Measurements from ENCODE around the gene SLC19A3.
"Not testable (repeated sequence)": the region's sequence is repeated elsewhere in the genome, so short reads cannot be mapped to it uniquely, and the experiment has no call there.

SLC19A3 gene

DNA sequence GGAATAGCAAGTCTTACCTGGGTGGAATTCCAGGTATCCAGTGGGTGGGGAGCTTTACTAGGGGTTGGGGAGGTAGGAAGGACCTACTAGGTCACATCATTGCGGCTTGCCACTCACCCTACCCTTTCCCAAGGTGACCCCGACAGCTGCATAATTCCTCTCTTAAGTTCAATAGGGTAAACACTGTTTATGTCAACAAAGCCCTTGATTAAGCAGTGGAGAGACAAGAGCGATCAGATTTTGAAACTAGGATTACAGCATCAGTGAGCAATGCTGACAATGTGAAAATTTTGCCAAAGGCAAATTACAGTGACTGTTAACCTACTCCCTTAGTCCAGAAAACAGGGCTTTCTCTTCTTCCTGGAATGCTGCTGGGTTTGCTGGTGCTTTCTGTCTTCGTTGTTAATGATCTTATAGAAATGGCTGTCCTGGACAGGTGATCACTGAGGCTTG is 14.5 kb downstream of the SLC19A3 start:
- DNase-seq (ENCODE audit: low read depth in 3 of 3) = no peak

DNA sequence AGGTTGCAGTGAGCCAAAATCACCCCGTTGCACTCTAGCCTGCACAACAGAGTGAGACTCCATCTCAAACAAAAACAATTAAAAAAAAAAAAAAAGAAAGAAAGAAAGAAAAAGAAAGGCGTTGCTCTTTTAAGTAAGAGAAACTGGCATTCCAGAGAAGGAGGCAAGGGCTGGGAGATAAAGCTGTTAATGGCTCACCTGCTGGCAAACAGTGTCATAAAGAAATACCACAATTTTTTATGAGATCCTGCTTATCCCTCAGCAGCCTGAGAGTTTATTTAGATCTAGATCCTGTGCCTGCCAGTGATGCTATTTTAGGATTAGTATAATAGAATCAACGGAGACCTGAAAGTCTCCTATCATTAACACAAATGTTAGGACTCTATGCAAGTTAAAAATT is 16.3 kb downstream of the SLC19A3 start:
- DNase-seq (ENCODE audit: low read depth in 3 of 3) = no peak

DNA sequence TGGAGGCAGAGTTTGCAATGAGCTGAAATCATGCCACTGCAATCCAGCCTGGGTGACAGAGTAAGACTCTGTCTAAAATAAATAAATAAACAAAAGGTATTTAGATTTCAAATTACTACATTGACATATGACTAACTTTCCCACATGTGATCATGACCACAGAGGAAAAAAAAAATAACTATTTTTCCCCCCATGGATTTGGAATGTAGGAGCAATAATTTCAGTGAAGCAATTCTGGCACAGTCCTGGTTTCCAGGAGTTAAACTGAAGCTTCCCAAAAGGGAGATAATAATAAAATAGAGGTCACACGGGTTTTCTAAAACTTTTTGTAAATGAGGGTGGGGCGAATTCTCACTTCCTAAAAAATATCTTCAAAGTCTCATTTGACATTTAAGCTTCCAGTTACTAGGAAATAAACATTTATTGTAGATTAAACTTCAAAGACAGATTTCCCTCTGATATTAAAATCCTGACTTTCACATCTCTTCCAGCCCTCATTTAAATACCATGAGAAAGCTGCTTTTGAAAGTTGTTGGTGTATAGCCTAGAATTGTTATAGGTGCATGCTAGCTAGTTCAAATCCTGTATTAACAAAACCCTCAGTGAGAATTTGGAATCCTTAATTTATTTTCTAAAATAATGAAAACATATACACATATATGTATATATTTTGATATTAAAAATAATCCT is 20.7 kb downstream of the SLC19A3 start:
- no peak for DNase-seq (ENCODE audit: low read depth in 3 of 3)

DNA sequence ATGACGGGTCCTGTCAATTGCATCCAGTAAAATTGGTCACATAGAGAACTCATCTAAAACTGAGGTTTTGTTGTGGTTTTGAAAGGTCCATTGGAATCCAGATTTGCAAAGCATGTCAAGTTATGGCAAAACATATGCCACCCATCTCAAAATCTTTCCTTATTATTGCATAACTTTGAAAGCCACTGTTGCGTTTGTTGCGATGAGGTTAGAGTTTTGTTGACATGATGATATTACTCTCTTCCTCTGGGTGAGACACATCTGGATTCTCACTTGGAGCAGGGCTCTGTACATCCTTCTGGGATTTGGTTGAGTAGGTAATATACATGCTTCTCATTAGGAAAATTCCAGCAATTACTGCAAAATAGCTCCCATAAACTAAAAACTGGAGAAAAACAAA is 30.6 kb downstream of the SLC19A3 start:
- DNase-seq (ENCODE audit: low read depth in 3 of 3) = no peak

DNA sequence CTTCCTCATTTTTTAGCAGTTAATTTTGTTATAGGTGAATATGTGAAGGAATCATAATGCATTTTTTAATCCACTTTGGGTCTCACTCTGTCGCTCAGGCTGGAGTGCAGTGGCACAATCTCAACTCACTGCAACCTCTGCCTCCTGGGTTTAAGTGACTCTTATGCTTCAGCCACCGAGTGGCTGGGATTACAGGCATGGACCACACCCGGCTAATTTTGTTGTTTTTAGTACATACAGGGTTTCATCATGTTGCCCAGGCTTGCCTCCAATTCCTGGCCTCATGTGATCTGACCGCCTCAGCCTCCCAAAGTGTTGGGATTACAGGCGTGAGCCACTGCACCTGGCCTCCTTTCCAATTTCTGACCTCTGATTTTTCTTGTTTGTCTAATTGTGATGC is 33.6 kb downstream of the SLC19A3 start:
- no peak for DNase-seq (ENCODE audit: low read depth in 3 of 3)

DNA sequence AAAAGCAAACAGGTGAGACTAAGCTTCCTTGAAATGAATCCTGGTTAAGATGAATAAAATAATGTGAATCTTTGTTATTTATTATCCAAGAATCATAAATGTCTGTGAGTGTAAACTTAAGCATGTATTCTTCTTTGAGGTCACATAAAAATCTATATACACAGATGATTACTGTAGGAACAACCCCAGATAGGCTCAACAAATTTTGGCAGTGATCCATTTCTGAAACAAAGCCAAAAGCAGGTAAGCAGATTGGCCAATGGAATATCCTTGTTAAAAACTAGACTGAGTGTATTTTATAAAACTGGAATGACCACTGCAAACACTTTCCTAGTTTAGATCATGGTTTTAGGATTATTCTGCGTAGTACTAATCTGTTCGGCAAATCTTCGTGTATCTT is 39.9 kb downstream of the SLC19A3 start:
- no peak for DNase-seq (ENCODE audit: low read depth in 3 of 3)

DNA sequence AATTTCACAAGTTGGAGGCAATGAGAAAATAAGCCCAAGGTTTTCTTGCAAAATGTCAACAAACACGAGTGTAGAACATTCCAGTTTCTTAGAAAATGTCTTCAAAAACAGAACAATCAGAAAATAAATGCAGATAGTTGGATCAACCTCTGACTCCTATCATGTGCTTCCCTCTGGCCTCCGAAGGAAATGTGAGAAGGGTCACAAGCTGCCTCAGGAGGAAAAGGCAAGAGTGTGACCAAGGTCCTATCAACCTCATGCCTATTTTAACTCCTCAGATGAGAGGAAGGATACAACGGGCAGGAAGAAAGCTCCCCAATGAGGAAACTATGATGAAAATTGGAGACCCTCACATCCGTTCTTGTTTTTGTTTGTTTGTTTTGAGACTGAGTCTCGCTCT is 43.3 kb downstream of the SLC19A3 start:
- no peak for DNase-seq (ENCODE audit: low read depth in 3 of 3)

DNA sequence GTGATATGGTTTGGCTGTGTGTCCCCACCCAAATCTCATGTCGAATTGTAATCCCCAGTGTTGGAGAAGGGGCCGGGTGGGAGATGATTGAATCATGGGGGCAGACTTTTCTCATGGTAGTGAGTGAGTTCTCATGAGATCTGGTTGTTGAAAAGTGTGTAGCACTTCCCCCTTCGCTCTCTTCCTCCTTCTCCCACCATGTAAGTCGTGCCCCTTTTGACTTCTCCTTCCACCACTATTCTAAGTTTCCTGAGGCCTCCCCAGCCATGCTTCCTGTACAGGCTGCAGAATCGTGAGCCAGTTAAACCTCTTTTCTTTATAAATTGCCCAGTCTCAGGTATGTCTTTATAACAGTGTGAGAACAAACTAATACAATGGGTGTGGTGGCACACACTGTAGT is 44.2 kb downstream of the SLC19A3 start:
- DNase-seq (ENCODE audit: low read depth in 3 of 3) = not testable (repeated sequence)

DNA sequence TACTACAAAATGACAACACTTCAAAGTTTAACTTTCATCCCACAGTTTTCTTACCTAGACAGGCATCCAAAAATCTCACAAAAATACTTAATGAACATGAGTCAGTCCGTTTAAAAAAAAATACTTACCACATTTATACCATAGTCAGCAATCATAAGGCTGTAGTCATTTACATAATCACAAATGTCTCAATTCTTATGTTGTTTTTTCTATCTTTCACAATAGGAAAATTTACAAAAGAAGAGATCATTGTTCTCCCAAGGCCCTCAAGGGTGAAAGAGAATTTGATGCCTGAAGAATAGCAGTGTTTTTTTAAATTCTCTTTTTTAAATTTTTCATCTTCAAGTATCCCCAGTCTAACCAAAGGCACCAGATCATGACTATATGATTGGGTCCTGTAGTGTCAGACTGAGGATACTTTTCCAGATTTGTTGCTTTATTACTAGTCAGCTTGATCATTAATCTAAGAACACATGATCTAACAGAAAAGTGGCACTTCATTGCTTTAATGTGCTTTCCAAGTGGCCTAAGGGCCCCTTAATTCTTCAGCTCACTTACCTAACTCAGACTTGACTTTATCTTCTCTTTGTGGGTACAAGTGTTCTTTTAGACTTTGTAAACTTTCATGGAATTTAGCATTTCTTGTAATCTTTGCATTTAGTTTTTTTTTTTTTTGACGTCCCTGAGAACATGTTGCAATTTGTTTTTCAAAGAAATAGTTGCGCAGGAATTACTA is 46.5 kb downstream of the SLC19A3 start:
- DNase-seq (ENCODE audit: low read depth in 3 of 3) = no peak

DNA sequence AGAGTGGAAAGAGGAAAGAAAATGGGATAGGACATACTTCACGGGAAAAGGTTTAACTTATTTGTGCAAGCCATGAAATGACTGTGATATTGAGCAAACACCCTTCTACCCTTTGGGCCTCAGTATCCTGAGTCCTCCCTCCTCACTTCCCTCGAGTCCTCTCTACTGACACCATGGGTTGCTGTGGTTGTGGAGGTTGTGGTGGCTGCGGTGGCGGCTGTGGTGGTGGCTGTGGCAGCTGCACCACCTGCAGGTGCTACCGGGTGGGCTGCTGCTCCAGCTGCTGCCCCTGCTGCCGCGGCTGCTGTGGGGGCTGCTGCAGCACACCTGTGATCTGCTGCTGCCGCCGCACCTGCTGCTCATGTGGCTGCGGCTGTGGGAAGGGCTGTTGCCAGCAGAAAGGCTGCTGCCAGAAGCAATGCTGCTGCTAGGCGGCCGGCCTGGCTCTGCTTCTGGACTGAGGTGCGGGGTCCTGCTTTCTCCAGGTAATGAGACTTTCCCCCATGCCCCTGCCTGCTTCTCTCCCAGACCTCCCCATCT is 51.1 kb downstream of the SLC19A3 start, which contains the start of gene SCYGR5:
SCYGR5 (plus strand) TSS at position 174 of the 540 bp plus-strand sequence; CDS start at position 174, 0 bp downstream.
- DNase-seq (ENCODE audit: low read depth in 3 of 3) = not testable (repeated sequence)

DNA sequence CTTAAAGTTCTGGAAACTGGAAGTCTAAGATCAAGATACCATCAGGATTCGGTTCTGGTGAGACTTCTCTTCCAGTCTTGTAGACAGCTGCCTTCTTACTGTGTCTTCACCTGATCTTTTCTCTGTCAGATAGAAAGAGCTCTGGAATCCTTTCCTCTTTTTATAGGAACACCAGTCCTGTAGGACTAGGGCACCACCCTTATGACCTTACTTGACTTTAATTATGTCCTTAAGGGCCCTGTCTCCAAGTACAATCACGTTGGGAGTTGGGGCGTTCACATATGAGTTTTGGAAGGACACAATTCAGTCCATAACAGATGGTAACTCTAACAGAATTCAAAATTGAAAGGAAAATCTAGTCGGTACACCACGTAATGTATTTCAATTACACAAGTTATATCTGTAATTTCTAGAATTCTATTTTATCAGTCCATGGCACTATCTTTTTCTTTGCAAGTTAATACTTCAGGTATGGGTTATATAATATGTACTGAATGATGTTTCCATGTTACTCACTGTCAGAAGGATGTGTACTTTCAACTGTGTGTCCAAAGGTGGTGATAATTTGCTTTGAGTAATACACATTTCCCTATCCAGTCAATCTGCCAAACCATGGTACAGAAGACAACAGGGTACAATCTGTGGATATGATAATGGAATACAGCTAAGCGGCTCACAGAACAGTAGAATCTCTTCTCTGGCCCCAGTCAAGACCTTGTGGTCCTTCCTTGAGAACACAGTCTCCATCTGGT is 52.5 kb downstream of the SLC19A3 start:
- DNase-seq (ENCODE audit: low read depth in 3 of 3) = no peak

DNA sequence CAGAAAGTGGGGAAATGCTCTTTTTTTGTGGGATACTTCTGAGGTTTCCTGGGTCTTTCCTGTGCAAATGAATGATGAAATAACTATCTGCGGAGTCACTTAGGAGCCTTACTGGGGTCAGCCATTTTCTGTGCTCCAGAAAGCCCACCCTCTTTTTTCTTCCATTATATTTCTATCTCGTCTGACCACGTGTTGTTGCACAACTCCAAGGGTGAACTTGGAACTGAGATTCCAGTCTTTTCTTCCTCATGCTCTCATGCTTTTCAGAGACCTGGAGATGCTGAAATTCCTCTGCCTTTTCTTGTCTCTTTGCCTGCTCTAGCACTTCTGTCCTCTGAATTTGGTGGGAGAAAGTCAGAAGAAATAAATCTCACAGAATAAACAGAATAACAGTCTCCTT is 56.0 kb downstream of the SLC19A3 start:
- DNase-seq (ENCODE audit: low read depth in 3 of 3) = no peak

DNA sequence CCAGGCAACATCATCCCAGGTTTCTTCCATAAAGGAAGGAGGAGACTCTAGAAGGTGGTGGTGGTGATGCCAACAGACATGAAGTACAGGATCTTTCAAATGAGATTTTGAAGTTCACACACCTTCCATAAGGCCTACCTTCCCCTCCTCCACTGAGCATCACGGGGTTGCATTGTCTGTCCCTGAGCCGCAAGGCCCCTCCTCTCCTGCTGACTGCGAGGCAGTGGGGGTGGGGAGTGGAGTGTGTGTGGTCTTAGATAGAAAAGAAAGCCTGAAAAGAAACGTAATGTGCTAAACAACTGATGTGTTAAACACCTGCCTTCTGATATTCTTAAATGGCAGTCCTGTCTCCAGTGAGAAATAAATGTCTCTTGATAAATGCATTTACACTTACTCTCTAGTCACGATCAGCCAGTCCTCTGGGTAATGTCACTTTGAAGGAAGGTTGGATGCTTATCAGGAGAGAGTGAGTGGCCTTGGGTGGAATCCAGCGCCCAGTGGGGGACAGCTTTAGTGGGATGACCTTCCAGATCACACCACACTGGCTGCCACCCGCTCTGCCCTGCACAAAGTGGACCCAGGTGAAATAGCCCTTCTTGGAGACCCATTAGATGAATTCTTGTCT is 56.7 kb downstream of the SLC19A3 start:
- no peak for DNase-seq (ENCODE audit: low read depth in 3 of 3)

DNA sequence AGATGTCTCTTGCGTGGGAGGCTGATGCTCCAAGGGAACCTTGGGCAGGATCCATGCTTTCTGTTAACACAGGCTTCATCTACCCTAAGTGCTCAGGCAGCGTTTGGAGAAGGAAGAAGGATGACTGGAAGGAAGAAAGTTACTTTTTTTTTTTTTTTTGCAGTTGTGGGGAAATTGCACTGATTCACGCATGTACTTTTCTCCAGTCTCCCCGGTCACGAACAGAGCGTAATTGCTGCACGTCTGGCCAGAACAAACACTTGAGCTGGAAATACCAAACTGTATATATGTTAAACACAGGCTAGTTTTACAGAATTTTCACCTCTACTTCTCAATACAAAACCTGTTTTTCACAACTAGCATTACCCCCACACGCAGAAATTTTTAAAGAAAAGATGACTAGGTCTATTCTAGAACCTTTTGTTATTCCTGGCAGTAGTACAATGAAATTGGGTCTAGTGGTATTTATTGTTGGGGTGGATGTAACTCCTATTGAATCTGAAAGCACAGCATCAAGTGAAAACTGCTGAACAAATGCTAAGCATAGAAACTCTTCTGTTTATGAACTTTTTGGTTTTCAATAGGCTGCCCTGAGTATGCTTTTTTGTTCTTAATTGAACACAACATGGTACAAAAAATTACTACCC is 60.5 kb downstream of the SLC19A3 start:
- DNase-seq (ENCODE audit: low read depth in 3 of 3) = no peak

DNA sequence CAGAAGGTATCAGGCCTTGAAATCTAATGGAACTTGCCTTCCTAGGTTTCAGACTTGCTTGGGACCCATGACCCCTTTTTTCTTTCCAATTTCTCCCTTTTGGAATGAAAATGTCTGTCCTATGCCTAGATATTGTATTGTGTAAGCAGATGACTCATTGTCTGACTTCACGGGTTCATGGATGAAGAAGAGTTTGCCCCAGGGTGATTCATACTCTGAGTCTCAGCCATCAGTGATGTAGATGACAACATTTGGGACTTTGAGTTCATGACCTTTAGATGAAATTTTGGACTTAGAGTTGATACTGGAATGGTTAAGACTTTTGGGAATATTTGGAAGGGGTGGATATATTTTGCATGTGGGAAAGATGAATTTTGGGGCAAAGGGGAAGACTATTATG is 62.4 kb downstream of the SLC19A3 start:
- DNase-seq (ENCODE audit: low read depth in 3 of 3) = no peak

DNA sequence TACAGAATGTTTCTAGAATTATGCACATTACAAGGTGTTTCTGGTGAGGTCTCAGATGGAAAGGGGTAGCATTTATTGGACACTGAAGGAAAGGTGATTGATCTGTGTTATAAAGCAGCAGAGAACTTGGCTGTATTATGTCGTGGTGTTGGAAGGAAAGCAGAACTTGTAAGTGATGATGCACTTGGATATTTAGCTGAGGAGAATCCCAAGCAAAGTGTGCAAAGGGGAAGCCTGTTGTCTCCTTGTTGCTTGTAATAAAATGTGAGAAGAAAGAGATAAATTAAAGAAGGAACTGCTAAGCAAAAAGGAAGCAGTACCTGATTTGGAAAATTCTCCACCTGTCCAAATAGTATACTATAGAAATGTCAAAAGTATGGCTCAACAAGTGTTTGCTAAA is 63.4 kb downstream of the SLC19A3 start:
- no peak for DNase-seq (ENCODE audit: low read depth in 3 of 3)

DNA sequence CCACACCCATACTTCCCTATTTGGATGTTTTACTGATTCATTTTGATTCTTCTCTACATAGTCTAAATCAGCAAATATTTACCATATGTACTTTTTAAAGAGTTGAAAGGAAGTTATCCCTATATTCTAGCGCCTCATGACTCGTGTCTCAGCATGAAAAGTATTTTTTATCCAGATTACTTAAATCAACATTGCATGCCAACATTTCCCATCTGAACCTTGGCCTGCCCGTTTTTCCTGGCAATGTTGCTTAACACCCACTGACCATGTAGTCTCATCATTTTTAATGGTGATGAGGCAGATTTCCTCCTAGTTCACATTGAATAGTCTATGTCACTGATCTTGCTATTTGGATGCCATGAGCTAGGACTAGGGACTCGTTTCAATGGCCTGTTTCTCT is 64.4 kb downstream of the SLC19A3 start:
- no peak for DNase-seq (ENCODE audit: low read depth in 3 of 3)

DNA sequence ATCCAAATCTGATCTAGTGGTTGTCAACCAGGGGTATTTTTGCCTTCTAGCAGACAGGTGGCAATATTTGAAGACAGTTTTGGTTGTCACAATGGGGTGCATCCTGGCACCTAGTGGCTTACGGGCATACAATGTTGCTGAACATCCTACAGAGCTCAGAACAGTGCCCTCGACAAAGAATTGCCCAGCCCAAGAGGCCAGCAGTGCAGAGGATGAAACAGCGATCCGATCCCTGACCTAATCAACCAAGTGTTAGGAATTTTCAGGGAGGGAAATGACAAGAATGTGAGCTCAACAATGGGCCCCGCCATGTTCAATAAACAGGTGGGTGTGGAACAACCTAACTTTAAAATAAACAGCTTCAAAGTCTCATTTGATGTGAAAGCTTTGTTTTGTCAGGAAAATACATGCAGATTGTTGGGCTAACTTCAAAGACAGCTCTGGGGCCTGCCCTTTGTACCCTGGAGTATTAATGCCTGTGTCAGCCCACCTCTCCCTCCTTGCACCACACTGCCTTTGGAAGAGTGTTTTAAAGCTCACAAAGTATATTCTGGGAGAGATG is 73.8 kb downstream of the SLC19A3 start:
- no peak for DNase-seq (ENCODE audit: low read depth in 3 of 3)

DNA sequence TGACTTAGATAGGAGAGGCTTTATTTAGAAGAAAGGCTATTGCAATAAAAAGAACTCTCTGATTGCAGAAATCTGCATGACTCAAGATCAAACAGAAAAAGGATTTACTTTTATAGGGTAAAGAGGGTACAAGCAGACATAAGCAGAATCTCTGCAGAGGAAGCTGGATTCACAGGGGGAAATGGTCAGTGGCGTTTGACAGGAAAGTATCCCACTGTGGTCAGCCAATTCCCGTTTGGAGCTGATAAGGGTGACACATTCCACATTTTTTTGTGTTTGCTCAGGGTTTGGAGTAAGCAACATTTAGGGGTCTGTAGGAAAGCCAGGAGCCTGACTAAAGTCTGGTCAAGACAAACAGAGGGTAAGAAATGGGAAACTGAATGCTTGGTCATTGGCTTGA is 75.2 kb downstream of the SLC19A3 start:
- DNase-seq (ENCODE audit: low read depth in 3 of 3) = no peak

DNA sequence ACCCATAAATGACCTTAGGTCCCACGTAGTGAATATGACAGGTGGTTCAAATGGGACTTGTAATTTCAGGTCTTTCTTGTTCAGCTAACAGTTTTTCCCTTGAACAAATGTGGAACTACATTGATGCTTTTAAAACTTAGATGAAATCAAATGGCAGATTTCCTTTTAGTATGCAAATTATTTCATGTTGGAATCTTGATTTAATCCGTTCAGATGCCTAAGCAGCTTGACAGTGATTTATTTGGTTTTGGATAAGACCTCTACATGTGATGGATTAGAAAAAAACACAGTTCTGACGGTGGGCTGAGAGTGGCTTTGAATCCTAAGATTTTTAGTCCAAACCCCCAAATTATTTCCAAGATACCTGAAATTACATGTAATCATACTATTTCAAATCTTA is 83.6 kb downstream of the SLC19A3 start:
- DNase-seq (ENCODE audit: low read depth in 3 of 3) = no peak

Measured in stimulated activated CD4-positive, alpha-beta T cell treated with anti-CD3 and anti-CD28 coated beads, TNF-alpha, amount 100 ng/mL, for 4 hours (primary cell).